HepG2 (cell line): ENCODE results near the gene FOXD2. TPM values are rescaled to one million over a fixed set of nuclear protein-coding genes. Genes with fewer than 3 reads are reported as not detected.
A peak's percentile ranks its signal among the peaks of the same experiment; 100 is the strongest.

ENCODE experiments used
- CENPT ChIP-seq: sonication (generic); formaldehyde crosslinking; IDR thresholded peaks from 2 replicates; pipeline ENCODE4 v1.8.0; 2022; ENCODE audit warnings: low read depth, mild to moderate bottlenecking, moderate library complexity, missing genetic modification reagents
- ESRRA ChIP-seq: sonication (generic); formaldehyde crosslinking; IDR thresholded peaks from 2 replicates; pipeline ENCODE4 v1.5.1; 2020; ENCODE audit warnings: mild to moderate bottlenecking, low read depth, missing genetic modification reagents
- HMG20A ChIP-seq: IDR thresholded peaks from 2 replicates; pipeline ENCODE4 v1.6.1; 2016; ENCODE audit warnings: borderline replicate concordance
- IRF2 ChIP-seq: IDR thresholded peaks from 2 replicates; pipeline ENCODE4 v1.6.1; 2018; ENCODE audit warnings: missing genetic modification reagents, missing compliant biosample characterization
- KDM5B ChIP-seq: sonication (generic); formaldehyde crosslinking; IDR thresholded peaks from 2 replicates; pipeline ENCODE4 v1.4.0; 2020; ENCODE audit warnings: missing genetic modification reagents, mild to moderate bottlenecking, borderline replicate concordance
- MIER2 ChIP-seq: IDR thresholded peaks from 2 replicates; pipeline ENCODE4 v1.6.1; 2016; ENCODE audit warnings: missing biosample characterization, missing genetic modification reagents
- RBM39 ChIP-seq: fragments of 200-400 bp; formaldehyde crosslinking; IDR thresholded peaks from one replicate; pipeline ENCODE4 v1.6.1; 2018; ENCODE audit warnings: antibody characterized with exemption, mild to moderate bottlenecking, low read depth, low read length; ENCODE audit not compliant: poor library complexity, severe bottlenecking
- RXRA ChIP-seq: sonication (generic); formaldehyde crosslinking; IDR thresholded peaks from 2 replicates; pipeline ENCODE4 v1.5.1; 2020; ENCODE audit warnings: missing genetic modification reagents
- SNAI1 ChIP-seq: sonication (generic); formaldehyde crosslinking; IDR thresholded peaks from 2 replicates; pipeline ENCODE4 v1.5.0; 2020; ENCODE audit warnings: mild to moderate bottlenecking, missing genetic modification reagents, borderline replicate concordance
- SP4 ChIP-seq: sonication (generic); formaldehyde crosslinking; IDR thresholded peaks from 2 replicates; pipeline ENCODE4 v1.8.1; 2023; ENCODE audit warnings: mild to moderate bottlenecking, missing genetic modification reagents
- ZBTB42 ChIP-seq: sonication (generic); formaldehyde crosslinking; IDR thresholded peaks from 2 replicates; pipeline ENCODE4 v1.5.0; 2020; ENCODE audit warnings: mild to moderate bottlenecking, missing genetic modification reagents
- ZNF142 ChIP-seq: sonication (generic); formaldehyde crosslinking; IDR thresholded peaks from 2 replicates; pipeline ENCODE4 v1.4.0; 2020; ENCODE audit warnings: missing genetic modification reagents
- ZNF275 ChIP-seq: sonication (generic); formaldehyde crosslinking; IDR thresholded peaks from 2 replicates; pipeline ENCODE4 v1.8.0; 2022; ENCODE audit warnings: missing genetic modification reagents, mild to moderate bottlenecking, inconsistent platforms, borderline replicate concordance
- ZNF382 ChIP-seq: sonication (generic); formaldehyde crosslinking; IDR thresholded peaks from 2 replicates; pipeline ENCODE4 v1.5.0; 2020; ENCODE audit warnings: missing genetic modification reagents, mild to moderate bottlenecking, borderline replicate concordance
- ZNF432 ChIP-seq: sonication (generic); formaldehyde crosslinking; IDR thresholded peaks from 2 replicates; pipeline ENCODE4 v1.5.0; 2020; ENCODE audit warnings: missing genetic modification reagents, mild to moderate bottlenecking, borderline replicate concordance
- ZSCAN29 ChIP-seq: sonication (generic); formaldehyde crosslinking; conservative IDR thresholded peaks from 2 replicates; pipeline ENCODE4 v1.4.0; 2020; ENCODE audit warnings: mild to moderate bottlenecking, missing genetic modification reagents
- polyA plus RNA-seq, 8 experiments: library from polyadenylated mRNA; depleted of rRNA in 3 of 8; stranded (reverse) in 7 of 8; unstranded in 1 of 8; fragments of >200 nt; fragmentation: Illumina TruSeq in 4 of 8; extraction: Trizol in 4 of 8; gene quantifications; 2 replicates each; pipeline versions ENCODE4 v1.2.1 to v1.2.3, GENCODE V29; 2011 to 2016; ENCODE audit warnings: low read depth in 4 of 8, missing spikeins in 1 of 8, mixed read lengths in 1 of 8; ENCODE audit not compliant: insufficient read depth in 1 of 8
- total RNA-seq, 5 experiments: library from RNA; depleted of rRNA; stranded (reverse); fragments of >200 nt; fragmentation: Illumina TruSeq; extraction: Trizol; gene quantifications; 2 replicates each; pipeline ENCODE4 v1.2.3, GENCODE V29; 2016; ENCODE audit warnings: low read depth in 1 of 5
- TF ChIP-seq, protein P1 (sequence below): sonication (generic); formaldehyde crosslinking; IDR thresholded peaks from 2 replicates; pipeline ENCODE4 v1.5.0; 2020; ENCODE audit warnings: mild to moderate bottlenecking, missing genetic modification reagents
- TF ChIP-seq, protein P2 (sequence below): sonication (generic); formaldehyde crosslinking; IDR thresholded peaks from 2 replicates; pipeline ENCODE4 v1.4.0; 2020; ENCODE audit warnings: mild to moderate bottlenecking, missing genetic modification reagents
- TF ChIP-seq, protein P3 (sequence below): IDR thresholded peaks from 2 replicates; pipeline ENCODE4 v1.6.1; 2016

Gene FOXD2
- total and polyA plus RNA-seq, 2 of the 13 experiments (the other 11 are each of a cell fraction or from before 2014, with no cell fraction given): 0.01 to 0.09 TPM

DNA sequence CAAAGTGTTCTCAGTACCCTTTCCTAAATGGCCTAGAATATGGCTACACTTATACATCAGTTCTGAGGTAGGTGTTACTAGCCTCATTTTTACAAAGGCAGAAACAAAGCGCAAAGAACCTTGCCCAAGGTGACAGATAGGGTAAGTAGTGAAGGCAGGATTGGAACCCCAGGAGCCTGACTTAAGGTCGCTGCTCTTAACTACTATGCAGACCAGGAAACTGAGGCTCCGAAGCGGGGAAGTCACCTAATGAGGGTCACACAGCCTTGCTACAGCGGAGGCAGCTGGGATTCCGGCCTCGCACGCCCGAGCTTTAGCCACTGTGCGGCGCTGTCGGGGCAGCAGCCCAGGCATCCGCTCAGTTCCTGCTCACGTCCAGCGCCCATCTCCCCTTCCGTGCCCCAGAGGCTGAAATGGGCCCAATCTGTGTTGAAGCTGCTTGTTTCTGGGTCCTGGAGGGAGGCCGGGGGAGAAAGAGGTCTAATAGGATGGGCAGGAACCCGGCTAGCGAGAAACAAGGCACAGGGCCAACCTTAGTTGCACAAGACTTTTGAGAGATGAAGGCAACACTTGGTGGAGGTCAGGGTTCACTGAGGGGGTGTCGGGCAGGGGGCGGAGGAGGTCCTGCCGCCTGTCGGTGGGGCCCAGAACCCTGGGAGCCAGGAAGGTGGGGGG, 1.4 kb upstream of the FOXD2 start (continued):
- no peak for TF ChIP-seq ZNF432 (CRISPR knock-in tag)
- peak; percentile 31; the same call in 1 of the 2 replicates for TF ChIP-seq KDM5B
- TF ChIP-seq HMG20A: no peak
- TF ChIP-seq RBM39: no peak
- TF ChIP-seq ZSCAN29 (CRISPR knock-in tag): 0 out of 2 replicates have a peak, but pooled peaks have one; percentile 77
- TF ChIP-seq, protein P1, sequence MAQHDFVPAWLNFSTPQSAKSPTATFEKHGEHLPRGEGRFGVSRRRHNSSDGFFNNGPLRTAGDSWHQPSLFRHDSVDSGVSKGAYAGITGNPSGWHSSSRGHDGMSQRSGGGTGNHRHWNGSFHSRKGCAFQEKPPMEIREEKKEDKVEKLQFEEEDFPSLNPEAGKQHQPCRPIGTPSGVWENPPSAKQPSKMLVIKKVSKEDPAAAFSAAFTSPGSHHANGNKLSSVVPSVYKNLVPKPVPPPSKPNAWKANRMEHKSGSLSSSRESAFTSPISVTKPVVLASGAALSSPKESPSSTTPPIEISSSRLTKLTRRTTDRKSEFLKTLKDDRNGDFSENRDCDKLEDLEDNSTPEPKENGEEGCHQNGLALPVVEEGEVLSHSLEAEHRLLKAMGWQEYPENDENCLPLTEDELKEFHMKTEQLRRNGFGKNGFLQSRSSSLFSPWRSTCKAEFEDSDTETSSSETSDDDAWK (CRISPR knock-in tag): no peak
- TF ChIP-seq ZNF382 (CRISPR knock-in tag): no peak
- no peak for TF ChIP-seq CENPT (CRISPR knock-in tag)
- TF ChIP-seq MIER2 (CRISPR knock-in tag): no peak
- 0 out of 2 replicates have a peak, but pooled peaks have one; percentile 21 for TF ChIP-seq RXRA (CRISPR knock-in tag)
- no peak for TF ChIP-seq SP4 (CRISPR knock-in tag)
- TF ChIP-seq ESRRA (CRISPR knock-in tag): no peak
- no peak for TF ChIP-seq IRF2 (CRISPR knock-in tag)
- TF ChIP-seq, protein P2, sequence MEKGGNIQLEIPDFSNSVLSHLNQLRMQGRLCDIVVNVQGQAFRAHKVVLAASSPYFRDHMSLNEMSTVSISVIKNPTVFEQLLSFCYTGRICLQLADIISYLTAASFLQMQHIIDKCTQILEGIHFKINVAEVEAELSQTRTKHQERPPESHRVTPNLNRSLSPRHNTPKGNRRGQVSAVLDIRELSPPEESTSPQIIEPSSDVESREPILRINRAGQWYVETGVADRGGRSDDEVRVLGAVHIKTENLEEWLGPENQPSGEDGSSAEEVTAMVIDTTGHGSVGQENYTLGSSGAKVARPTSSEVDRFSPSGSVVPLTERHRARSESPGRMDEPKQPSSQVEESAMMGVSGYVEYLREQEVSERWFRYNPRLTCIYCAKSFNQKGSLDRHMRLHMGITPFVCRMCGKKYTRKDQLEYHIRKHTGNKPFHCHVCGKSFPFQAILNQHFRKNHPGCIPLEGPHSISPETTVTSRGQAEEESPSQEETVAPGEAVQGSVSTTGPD (CRISPR knock-in tag): no peak
- TF ChIP-seq ZNF275 (CRISPR knock-in tag): no peak
- no peak for TF ChIP-seq ZNF142 (CRISPR knock-in tag)
- TF ChIP-seq SNAI1: no peak
- TF ChIP-seq, protein P3, sequence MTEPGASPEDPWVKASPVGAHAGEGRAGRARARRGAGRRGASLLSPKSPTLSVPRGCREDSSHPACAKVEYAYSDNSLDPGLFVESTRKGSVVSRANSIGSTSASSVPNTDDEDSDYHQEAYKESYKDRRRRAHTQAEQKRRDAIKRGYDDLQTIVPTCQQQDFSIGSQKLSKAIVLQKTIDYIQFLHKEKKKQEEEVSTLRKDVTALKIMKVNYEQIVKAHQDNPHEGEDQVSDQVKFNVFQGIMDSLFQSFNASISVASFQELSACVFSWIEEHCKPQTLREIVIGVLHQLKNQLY (CRISPR knock-in tag): no peak; the same call in 1 of the 2 replicates
- no peak for TF ChIP-seq ZBTB42
